Adipose tissue (tissue), 3 donors: Measurements from ENCODE around the gene PSMD2. TPM values are rescaled to one million over a fixed set of nuclear protein-coding genes. Genes with fewer than 3 reads are reported as not detected.

Experiments used
- H3K27ac ChIP-seq: one replicate; pipeline ENCODE4 v1.5.1; 2013; ENCODE audit warnings: low read depth, low read length
- WGBS, 3 donors: extraction: QIAGEN DNeasy Blood & Tissue Kit; methylation state at CpG; one replicate each; pipeline ENCODE4 v1.1.7; 2013; 5-methylcytosine and 5-hydroxymethylcytosine counted together
- polyA plus RNA-seq, 3 donors: library from polyadenylated mRNA; stranded (reverse); fragments of 200-250 nt; gene quantifications; one replicate each; pipeline ENCODE4 v1.2.3, GENCODE V29; 2013
- donor health status: healthy with polysubstance abuse.
- donor health status: Bipolar disorder and iron deficiency.
- donor health status: healthy.

The PSMD2 gene
- polyA plus RNA-seq, 3 donors, result 74.6 to 181 (median 139) TPM

DNA sequence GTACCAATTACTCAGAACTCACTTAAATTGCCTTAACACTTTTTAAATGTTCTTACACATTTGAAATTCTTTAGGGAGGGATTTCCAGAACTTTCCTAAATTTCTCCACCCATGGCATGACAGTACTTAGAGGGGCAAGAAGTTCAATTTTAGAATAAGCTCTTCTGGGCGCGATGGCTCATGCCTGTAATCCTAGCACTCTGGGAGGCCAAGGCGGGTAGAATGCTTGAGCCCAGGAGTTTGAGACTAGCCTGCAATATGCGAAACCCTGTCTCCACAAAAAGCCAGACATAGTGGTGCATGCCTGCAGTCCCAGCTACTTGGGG is 49.0 kb downstream of the PSMD2 start:
- H3K27ac ChIP-seq, result no peak overlapping the region
- WGBS, 3 donors, result 68 to 89% (median 88%) methylated on average over 4 of the region's 4 CpGs

DNA sequence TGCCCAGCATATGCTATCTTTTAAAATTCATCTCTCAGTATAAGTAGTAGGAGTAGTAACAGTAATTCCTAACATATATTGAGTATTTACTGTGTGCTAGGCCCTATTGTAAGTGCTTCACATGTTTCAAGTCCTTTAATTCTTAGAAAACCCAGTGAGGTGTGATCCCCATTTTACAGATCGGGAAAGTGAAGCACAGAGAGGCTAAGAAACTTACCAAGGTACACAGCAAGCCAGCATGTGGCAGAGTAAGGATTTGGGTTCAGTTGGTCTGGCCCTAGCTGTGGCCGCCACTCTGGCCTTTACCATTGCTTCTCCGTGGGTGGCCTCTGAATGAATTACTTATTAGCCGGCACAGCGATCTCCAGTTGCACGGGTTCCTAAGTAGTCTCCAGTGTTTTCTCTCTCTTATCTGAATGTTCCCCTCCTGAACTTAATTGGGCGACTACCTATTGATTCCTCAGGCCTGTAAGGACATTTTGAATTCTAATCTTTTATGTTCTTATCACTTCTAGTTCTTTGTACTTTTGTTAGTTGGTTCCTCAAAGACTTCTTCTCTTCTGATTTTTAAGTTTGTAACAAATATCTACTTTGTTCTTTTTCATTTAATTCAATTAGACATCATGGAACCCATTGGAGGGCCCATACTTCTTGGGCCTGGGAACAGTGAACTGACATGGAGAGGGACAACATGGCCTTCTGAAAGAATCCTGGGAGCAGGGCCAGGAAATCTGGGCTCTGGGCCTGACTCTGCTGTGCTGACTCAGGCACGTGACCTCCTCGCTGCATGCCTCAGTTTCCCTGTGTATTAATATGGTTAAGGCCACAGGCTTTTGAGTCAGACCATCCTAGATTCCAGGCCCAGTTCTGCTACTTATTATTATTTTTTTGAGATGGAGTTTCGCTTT is 50.8 kb downstream of the PSMD2 start:
- H3K27ac ChIP-seq, result no peak overlapping the region
- WGBS, 3 donors, result 66 to 88% (median 82%) methylated on average over 10 of the region's 10 CpGs

DNA sequence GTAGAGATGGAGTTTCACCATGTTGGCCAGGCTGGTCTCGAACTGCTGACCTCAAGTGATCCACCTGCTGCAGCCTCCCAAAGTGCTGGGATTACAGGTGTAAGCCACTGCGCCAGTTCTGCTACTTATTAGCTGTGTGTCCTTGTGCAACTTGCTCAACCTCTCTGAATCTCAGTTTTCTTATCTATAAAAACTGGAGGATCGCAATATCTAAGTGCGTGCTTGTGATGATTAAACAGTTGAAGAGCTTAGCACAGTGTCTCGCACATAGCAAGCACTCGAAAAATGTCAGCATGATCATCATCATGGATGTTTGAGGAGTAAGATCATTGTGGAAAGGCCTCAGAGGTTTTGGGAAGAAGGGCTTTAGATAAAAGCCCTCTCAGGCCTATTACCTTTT is 51.6 kb downstream of the PSMD2 start:
- WGBS, 3 donors, result 93 to 96% (median 95%) methylated on average over 6 of the region's 6 CpGs
- H3K27ac ChIP-seq, result no peak overlapping the region

DNA sequence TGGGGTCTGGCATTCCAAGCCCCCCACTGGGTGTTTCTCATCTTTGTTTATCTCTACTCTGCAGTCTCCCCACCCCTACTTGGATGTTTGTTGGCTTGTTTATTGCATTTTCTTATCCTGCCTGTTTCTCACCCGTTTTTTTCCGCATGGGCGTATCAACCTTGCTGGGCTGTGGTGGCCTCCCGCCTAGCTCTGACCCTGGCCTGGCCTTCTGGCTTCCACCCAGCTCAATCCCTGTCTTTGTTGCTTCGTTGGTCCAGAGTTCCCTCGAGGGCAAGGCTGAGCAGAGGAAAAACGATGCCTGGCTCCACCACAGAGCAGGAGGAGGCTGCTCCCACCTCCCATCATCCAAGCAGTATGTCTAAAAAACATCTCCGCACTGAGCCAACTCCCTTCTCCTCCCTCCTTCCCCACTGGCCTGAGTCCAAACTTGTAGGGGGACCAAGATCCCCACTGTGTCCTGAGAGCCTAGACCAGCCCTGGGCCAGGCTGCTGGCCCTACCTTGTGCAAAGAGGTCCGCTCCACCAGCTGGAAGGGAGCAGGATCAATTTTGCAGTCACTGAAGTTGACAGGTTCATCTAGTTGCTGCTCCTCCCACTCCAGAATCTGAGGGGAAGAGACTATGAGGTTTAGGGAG is 52.6 kb downstream of the PSMD2 start:
- H3K27ac ChIP-seq, result no peak overlapping the region
- WGBS, 3 donors, result 47 to 61% (median 56%) methylated on average over 9 of the region's 9 CpGs

DNA sequence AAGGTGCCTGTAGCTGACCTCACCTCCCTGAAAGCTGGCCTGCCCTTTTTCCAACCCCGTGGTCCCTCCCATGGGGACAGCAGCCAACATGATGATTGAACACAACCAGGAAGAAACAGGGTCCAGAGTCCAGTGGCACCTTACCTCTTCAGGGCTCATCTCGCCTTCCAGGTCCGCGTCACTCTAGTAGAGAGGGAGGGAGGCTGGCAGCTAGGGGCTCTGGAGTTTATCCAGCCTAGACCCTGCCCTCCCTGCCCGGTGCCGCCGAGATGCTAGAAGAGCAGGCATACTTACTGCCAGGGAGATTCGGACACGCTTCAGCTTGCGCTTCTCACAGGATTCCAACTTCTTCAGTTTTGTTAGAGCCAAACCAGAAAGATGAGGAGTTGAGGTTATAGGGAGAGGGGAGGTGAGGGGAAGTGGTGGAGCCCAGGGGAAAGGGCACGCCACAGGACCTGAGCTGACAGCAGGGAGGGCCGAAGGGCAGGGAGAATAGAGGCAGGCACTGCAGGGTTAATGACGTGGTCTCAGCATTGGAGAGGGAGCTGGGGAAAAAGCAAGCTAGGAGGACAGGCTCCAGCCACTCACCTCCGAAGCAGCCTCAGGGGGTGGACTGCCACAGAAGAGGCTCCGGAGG is 53.2 kb downstream of the PSMD2 start:
- WGBS, 3 donors, result 66 to 78% (median 75%) methylated on average over 14 to 15 of the region's 15 CpGs
- no peak overlapping the region for H3K27ac ChIP-seq

DNA sequence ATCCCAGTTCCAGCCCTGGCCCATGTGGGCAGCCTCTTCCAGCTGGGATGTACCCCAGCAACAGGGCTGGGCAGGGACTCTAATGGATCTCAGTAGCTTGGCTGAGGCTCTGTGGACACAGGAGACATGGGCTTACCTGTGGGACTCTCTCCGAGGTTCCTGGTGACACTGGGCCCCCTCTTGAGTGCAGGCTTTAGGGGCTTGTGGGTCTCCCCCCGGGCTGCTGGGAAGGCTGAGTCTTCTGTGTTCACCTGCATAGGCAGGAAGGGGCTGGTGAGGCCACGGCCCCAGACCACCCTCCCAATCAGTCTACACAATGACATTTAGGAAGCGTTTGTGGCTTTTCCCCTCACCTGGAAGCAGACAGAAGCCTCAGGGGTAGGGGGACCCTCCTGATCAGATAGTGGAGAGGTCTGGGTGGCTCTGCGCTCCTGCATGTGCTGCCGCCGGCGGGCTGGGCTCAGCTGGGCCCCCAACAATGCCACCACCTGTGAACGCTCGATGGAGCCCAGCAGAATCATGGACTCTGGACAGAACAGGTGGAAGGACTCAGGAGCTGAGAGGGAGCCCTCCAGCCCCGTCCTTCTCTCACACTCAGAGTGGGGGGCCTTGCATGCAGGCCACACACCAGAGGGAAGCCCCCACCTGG is 54.0 kb downstream of the PSMD2 start:
- H3K27ac ChIP-seq, result no peak overlapping the region
- WGBS, 3 donors, result 90 to 95% (median 91%) methylated on average over 11 of the region's 11 CpGs

DNA sequence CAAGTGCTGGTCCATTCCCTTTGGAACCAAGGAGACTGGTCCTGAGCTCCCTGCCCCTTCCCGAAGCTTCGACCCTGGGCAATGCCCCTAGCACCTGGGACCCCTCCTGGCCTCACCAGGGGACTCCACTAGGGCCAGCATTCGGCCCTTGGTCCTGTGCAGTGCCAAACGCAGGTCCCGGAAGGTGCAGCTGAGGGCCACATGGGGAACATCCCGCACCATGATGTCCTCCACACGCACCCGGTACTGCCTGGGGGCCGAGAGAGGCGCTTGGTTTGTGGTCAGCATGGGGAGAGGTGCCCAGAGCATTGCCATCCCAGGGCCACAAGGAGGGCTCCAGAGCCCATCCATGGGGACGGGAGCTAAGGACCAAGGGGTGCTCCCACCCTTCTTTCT is 54.5 kb downstream of the PSMD2 start:
- no peak overlapping the region for H3K27ac ChIP-seq
- 91 to 92% (median 92%) methylated on average over 11 of the region's 11 CpGs for WGBS, 3 donors

DNA sequence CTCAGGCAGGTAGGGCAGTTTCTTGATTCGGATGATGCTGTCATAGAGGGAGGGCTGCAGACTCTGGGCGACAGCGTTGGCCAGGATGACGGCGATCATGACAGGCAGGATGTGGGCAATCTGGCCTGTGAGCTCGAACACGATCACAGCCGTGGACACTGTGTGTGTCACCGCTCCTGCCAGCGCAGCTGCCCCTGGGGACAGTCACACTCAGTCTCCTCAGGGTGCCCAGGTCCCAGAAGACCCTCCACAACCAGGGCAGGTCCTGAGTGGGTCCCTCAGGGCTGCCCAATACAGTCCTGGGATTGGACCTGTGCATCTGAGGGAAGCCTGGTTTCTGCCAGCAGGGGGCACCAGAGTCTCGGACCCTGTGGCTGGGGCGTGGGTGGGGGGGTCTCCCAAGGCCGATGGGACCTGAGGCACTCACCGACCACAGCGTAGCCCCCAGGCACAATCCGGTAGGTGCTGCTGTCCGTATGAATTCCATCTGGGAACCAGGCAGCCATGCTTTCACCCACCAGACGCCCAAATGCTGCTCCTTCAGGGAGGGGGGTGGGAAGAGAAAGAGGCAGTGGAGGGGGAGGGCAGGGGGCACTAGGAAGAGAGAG is 55.2 kb downstream of the PSMD2 start:
- 49 to 53% (median 50%) methylated on average over 18 of the region's 18 CpGs for WGBS, 3 donors
- no peak overlapping the region for H3K27ac ChIP-seq

DNA sequence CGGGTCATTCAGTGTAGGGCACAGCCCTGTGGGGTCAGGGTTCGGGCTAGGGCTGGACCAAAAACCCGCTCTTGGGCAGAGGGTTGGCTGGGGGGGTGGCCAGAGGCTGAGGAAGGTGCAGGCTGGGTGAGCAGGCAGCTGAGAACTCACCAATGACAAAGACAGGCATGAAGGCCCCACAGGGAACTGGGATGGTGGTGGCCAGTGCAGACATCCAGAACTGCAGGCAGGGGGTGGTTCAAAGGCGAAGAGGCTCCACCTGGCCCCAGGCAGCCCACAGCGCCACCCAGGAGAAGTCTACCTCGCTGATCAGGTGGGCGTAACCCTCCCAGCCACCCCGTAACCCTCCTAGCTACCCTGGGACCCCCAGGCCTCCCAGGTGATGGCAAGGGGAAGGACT is 55.7 kb downstream of the PSMD2 start:
- no peak overlapping the region for H3K27ac ChIP-seq
- WGBS, 3 donors, result 79 to 85% (median 83%) methylated on average over 8 of the region's 8 CpGs

DNA sequence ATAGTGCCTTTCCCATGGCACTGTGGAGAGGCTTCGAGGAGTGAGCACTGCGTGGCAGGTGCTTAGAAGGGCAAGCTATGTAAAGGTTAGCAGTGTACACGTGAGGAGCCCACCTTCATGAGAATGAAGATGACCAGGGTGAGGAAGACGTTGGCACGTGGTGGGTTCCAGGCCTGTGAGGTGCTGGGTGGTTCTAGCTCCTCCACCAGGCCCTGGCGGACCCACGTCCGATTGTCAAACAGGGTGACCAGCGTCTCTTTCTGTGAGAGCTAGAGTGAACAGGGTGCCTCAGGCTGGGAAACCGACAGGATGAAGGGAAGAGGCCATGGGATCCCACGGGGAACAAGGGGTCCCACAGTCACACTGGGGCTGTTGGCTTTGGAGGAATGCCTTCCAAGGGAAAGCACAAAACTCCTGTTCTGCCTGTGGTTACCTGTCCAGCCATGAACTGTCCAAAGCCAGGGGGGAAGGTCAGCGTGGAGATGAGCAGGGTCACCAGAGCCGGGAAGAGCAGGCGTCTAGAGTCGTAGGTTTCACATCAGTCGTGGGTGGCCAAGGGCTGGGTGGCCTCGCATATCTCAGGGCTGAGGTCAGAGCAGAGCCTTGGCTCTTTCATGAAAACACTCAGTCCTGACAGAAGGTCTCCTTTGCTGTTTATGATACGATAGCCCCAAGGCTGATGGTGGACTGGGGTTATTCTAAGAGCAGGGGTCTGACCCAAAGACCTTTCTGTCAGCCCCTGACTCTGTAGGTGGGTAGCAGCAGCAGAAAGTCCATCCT is 56.4 kb downstream of the PSMD2 start:
- 80 to 89% (median 86%) methylated on average over 18 of the region's 18 CpGs for WGBS, 3 donors
- H3K27ac ChIP-seq, result no peak overlapping the region

DNA sequence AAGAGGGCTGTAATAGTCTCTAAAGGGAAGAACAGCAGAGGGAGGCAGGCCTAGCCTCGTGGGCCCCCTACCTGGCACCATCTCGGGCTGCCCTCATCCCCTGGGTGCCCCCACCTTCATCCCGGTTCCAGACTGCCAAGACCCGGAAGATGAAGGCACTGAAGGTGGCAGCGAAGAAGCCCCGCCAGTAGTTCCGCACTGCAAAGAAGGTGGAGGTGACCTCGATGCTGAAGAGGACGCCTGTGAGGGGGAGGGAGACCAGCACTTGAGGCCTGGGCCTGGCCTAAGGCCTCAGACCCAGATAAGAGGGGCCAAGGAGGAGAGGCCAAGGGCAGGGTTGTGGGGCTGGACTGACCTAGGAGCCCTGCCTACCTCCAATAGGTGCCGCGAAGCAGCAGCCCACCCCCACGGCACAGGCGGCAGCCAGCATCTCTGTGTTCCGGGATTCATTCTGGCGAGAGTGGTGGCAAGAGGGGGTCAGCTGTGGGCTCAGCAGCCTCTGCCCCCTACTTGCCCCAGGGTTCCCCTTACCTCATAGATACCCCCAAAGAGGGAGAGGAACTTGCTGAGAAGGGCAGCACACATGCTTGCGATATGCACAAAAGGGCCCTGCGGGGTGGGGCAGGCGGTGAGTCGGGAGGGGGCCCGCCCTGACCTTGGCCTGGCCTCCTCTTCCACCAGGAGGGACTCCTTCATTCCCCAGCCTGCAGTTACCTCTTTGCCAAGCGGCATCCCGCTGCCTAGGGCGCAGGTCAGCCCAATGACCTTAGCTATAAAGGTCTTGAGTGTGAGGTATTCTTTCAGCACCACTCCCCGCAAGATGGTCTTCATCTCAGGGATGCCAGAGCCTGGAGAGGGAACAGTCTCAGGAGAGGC is 58.4 kb downstream of the PSMD2 start:
- H3K27ac ChIP-seq, result no peak overlapping the region
- WGBS, 3 donors, result 92 to 95% (median 94%) methylated on average over 24 of the region's 24 CpGs

DNA sequence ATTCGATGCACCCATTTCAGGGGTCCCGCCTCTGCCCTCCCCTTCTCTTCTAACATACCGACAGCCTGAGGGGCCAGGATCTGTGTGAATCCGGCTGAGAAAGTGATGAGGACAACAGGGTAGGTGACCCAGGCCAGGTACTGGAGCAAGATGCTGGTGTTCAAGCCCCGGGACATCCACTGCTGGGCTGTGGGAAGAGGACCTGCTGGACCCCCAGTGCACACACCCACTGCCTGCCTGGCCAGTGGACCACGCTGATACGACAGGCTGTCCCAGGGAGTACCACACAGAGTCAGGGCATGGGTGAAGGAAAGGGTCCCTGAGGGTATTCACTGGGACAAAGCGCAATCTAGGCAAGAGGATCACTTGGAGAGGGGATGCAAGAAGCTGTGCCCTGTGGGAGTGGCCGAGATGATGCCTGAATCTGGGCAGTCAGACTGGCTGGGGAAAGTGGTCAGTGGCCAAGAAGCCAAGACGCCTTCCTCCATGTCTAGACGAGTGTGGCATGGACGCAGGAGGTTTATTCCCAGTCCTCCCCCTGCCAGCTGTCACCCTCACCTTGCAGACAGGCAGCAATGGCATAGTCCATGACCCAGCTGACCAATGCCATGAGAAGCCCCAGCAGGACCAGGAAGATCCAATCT is 59.2 kb downstream of the PSMD2 start:
- WGBS, 3 donors, result 91 to 94% (median 94%) methylated on average over 10 to 12 of the region's 12 CpGs
- H3K27ac ChIP-seq, result no peak overlapping the region

Other genes with a start within 250 kb of the PSMD2 start
- gene HTR3C, start 246.2 kb upstream of the PSMD2 start, polyA plus RNA-seq, result not detected
- not detected for gene HTR3E, start 202.2 kb upstream of the PSMD2 start, polyA plus RNA-seq
- 10 to 100 TPM; 24.4 to 38.0 (median 26.3) TPM for gene EIF2B5, start 163.9 kb upstream of the PSMD2 start, polyA plus RNA-seq
- 10 to 100 TPM; 27.3 to 31.8 (median 29.0) TPM for gene DVL3, start 143.9 kb upstream of the PSMD2 start, polyA plus RNA-seq
- gene AP2M1, start 124.4 kb upstream of the PSMD2 start, polyA plus RNA-seq, result 100 to 1,000 TPM; 121 to 313 (median 264) TPM
- 10 to 100 TPM; 37.4 to 57.2 (median 42.4) TPM for gene ABCF3, start 113.0 kb upstream of the PSMD2 start, polyA plus RNA-seq
- 1 to 10 TPM in 1 of 3 donors, under 1 TPM in 1, not detected in 1; 0.33 to 4.4 TPM for gene VWA5B2, start 69.7 kb upstream of the PSMD2 start, polyA plus RNA-seq
- 10 to 100 TPM; 22.6 to 43.9 (median 35.4) TPM for gene ALG3, start 50.3 kb upstream of the PSMD2 start, polyA plus RNA-seq
- gene EEF1AKMT4, start 49.6 kb upstream of the PSMD2 start, polyA plus RNA-seq, result 1 to 10 TPM; 2.1 to 8.0 (median 4.4) TPM
- gene CAMK2N2, start 37.7 kb upstream of the PSMD2 start, polyA plus RNA-seq, result 10 to 100 TPM in 1 of 3 donors, under 1 TPM in 1, not detected in 1; 0.06 to 15.6 TPM
- 1 to 10 TPM in 1 of 3 donors, not detected in 2; 5.5 TPM for gene ECE2, start 23.2 kb upstream of the PSMD2 start, polyA plus RNA-seq
- 100 to 1,000 TPM; 114 to 271 (median 178) TPM for gene EIF4G1, start 15.4 kb downstream of the PSMD2 start, polyA plus RNA-seq
- gene FAM131A, start 38.4 kb downstream of the PSMD2 start, polyA plus RNA-seq, result 10 to 100 TPM in 2 of 3 donors, 1 to 10 TPM in 1; 7.6 to 16.5 (median 13.9) TPM
- gene CLCN2, start 62.4 kb downstream of the PSMD2 start, polyA plus RNA-seq, result 1 to 10 TPM; 2.8 to 4.3 (median 3.1) TPM
- 10 to 100 TPM; 55.7 to 89.0 (median 61.4) TPM for gene POLR2H, start 62.5 kb downstream of the PSMD2 start, polyA plus RNA-seq
- gene THPO, start 79.0 kb downstream of the PSMD2 start, polyA plus RNA-seq, result 1 to 10 TPM in 2 of 3 donors, under 1 TPM in 1; 0.98 to 1.3 (median 1.0) TPM
- 10 to 100 TPM; 10.1 to 30.1 (median 14.2) TPM for gene CHRD, start 80.8 kb downstream of the PSMD2 start, polyA plus RNA-seq